ENCODE results near the gene GPD1.

Gene GPD1

DNA sequence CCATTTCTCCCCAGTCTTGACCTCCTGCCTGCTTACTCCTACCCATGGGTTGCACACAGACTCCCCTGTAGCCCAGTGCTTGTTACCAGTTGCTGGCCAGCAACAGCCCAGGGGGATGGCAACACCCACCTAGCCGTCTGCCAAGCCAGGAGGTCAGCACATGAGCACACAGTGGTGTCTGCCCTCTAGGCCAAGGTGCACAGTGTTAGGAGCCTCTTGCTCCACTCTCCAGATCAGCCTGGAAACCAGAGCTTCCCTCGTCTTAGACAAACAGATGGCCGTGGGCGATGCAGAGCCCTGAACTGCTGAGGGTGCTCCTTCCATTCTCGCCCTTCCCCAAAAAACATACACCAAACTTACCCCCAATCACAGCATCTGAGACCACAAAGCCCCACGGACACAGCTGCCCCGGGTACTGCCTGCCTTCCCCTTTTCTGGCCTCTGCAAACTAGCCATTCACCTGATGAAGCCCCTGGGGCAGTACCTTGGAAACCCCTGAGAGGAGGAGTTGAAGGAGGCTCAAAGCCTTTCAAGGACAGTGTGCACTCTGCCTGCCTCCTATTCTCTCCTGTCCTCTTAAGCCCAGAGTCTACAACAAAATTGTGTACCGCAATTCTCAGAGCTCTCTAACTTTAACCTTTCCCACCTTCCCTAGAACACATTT lies 1.0 kb upstream of the GPD1 start:
- DNase-seq = no peak

DNA sequence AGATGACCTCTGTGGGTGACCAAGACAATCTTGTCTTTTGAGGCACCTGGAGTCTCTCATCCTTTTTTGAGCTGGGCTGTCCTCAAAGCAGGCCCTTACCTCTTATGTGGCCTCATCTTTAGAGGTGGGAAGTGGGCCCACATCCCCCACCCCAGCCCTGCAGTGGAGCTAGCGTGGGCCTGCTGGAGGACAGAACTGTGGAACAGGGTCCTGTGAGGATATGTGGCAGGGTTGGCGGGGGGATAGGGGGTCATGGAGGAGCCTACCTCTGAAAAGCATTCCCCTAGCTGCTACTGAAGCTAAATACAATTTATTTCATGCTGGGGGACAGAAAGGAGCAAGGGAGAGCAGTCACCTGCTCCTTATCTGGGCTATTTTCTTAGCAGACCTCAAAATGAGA lies 457 bp upstream of the GPD1 start:
- DNase-seq = no peak

DNA sequence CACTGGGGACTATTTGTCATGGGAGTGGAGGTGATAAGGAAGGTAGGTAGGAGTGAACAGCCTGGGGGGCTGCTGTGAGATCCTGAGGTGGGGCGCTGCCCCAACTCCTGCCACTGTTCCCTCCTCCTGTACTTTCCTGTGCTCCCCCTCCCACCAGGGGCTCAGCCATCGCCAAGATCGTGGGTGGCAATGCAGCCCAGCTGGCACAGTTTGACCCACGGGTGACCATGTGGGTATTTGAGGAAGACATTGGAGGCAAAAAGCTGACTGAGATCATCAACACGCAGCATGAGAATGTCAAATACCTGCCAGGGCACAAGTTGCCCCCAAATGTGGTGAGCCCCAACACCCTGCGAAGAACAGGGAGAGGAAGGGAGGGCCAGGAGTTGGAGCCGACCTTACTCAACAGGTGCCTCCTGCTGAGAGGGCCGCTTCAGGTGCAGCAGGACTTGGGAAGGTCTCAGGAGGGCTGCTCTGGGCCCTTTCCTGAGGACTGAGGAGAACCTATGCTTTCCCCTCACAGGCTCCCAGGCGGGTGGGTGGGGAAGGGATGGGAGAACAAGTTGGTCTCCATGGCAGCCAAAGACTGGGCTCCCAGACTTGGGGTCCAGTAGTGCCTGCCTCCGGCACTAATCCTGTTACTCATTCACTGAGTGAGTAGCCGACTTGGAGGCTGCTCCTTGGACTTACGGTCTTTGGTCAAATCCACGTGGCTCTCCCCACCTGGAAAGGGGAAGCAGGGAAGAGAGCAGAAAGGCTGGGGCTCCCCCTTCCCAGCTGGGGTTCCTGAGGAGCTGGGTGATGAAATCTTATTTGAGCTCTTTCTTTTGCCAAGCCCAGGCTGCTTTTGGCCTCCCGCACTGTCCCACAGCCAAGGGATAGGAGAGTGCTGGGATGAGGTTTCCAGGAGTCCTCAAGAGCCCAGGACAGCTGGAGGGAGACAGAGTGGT lies 884 bp downstream of the GPD1 start:
- no peak for DNase-seq

DNA sequence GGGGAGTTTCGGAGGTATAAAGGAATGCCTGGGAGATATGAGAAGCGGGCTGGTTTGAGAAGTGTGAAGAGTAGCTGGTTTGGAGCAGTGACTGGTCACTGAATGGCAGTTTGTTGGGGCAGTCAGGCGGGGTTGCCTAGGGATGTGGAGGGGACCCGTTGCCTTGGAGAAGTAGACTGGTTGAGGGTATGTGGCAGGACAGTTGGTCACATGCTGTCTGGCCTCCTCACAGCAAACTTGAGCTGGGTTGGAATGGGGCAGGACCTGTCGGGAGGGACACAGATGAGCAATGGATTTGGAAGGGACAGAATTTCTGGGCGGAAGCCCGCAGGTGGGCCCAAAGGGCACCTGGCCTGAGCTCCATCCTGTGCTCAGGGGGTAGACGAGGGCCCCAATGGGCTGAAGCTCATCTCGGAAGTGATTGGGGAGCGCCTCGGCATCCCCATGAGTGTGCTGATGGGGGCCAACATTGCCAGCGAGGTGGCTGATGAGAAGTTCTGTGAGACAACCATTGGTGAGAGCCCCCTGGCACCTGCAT lies 2.2 kb downstream of the GPD1 start:
- no peak for DNase-seq

DNA sequence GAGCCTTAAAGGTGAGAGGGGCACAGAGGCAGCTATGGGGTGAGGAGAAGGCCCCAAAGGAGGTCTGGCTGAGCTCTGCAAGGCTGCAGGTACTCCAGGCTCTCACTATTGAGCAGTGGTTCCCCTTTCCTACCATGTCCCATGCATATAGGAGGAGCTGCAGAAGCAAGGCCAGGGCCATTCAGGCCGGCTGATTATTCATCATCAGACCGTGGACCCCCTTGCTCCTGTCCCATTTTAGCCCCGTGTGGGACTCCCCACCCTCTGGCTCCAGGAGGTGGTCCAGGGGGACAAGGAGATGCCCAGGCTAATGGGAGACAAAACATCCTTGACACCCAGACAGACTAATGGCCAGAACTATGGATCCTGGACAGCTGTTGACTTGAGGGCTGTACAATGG lies 3.1 kb downstream of the GPD1 start:
- no peak for DNase-seq

DNA sequence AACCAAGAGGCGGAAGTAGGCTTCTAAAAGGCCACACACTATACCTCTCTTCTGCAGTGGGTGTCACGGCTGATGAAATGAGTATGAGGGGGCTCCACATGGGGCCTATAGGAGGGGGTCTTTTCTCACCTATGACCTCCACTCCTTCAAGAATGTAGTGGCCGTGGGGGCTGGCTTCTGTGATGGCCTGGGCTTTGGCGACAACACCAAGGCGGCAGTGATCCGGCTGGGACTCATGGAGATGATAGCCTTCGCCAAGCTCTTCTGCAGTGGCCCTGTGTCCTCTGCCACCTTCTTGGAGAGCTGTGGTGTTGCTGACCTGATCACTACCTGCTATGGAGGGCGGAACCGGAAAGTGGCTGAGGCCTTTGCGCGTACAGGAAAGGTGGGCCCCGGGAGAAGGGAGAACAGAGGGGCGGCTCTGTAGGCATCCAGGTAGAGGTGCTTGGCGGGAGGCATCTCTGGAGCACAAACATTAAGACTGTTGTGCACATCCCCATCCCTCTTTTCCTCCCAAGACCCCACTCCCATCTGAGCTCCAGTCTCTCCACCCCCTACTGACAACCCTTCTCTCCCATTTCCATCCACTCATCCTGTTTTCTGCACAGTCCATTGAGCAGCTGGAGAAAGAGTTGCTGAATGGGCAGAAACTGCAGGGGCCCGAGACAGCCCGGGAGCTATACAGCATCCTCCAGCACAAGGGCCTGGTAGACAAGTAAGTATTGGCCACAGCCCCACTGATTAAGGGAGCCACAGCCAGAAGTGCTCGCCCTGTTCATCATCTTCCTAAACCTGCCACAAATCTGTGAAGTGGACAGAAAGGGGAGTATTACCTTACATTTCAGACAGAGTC lies 3.8 kb downstream of the GPD1 start:
- no peak for DNase-seq

DNA sequence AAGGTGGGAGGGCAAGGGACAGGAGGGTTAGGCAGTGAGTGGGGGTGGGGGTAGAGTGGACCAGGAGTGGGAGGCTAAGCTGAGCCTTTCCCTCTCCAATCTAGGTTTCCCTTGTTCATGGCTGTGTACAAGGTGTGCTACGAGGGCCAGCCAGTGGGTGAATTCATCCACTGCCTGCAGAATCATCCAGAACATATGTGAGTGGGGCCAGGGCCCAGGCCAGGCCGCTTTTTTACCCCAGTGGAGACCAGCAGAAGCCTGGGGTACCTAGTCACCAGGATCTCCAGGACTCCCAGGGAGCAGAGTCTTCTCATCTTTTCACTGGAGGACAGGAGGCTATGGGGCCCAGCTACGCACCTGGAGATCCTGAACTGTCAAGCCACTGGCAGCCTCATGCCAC lies 5.5 kb downstream of the GPD1 start:
- no peak for DNase-seq

DNA sequence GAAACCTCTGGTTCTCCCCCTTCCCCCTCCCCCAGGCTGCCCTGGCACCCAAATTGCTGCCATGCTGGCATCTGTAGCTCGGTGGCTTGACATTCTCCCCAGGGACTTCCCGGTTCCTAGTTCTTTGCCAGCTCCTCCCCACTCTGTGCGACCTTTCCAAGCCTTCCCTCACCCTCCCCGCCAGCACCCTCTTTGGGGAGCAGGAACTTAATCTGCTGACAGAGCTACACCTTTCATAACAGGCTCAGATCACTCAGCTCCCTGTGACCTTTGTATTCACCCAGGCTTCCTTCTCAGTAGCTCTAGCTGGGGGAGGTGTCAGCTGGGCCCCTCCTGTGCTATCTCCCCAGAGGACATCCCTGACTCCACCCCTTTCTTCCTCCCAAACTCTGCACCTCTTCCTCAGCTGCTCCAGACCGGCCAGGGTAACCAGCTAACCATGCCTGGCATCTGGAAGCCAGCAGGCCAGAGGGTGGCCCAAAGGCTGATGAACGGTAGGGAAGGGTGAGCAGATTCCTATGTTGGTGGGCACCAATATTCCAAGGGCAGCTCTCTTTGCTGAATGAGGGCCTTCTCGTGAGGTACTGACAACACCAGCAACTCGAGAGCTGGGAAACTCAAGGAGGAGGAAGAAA lies 6.4 kb downstream of the GPD1 start:
- no peak for DNase-seq

DNA sequence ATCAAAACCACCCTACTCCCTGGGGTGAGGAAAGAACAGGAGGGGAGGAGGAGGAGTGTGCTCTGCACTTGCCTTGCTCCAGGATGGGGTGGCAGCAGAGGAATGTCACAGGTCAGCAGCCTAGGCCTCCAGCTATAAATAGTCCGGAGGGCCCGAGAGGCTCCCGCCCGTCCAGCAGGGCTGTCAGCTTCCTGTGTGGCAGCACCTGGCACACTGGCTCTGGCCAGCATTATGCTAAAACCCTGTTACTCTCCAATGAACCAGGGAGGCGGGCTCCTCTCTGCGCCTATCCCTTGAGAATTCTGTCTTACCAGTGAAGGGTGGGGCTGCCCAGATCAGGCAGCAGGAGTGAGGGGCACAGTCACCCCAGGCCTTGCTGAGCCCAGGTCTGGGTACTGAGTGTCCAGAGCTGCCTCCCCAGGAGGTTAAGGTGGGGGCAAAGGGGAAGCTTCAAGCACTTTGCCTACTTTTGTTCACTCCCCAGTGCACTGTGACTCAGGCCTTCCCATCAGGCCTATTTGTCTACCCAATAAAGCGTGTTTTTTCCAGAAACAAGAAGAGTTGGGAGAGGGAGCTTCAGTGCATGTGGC lies 7.0 kb downstream of the GPD1 start:
- DNase-seq = no peak

DNA sequence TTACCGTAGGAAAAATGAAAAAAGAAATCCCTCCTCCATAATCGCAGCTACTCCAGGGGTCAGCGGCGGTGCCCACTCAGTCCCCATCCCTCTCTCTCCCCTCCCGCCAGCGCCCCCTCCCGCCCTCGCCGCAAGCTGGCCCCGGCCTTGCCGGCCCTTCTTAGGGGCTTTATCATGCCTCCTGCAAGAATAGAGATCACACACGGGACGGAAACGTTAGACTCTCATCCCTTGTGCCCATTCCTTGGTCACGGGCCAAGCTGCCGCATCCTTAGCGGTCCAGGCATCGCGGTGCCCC lies 7.5 kb downstream of the GPD1 start:
- no peak for DNase-seq

DNA sequence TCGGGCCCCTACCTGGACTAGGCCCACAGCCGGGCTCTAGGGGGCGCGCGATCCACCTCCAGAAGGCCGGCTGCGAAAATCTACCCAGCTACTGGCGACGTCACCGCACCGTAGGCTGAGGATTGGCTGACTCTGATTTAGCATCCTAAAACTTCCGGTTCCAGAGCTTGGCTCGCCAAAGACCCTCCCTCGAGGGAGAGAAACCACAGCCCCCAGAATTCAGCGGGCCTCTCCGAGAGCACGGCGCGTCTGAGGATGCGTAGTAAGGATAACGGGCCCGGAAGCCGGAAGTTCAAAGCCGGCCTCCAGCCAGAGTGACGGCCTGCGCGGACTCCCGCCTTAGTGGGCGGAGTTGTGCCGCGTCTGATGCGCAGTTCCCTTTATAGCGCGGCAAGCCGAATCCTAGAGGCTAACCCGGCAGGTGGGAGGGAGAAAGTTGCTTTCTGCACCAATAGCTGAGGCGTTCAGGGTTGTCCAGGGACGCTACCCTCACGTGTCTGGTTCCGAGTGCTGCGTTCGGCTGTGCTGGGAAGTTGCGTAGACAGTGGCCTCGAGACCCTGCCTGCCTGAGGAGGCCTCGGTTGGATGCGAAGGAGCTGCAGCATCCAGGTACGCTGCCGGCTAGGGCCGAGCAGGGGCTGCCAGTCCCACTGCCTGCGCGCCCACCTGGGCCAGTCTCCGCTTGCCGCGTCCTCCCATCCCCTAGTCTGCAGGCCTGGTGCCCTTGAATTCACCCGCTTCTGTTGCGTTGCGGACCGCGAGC lies 8.1 kb downstream of the GPD1 start, which contains the start of gene COX14:
Gene COX14 (plus strand): TSS at position 544 of the 763 bp plus-strand sequence. CDS start 7,808 bp downstream, outside the sequence.
- peak; percentile 99 for DNase-seq

DNA sequence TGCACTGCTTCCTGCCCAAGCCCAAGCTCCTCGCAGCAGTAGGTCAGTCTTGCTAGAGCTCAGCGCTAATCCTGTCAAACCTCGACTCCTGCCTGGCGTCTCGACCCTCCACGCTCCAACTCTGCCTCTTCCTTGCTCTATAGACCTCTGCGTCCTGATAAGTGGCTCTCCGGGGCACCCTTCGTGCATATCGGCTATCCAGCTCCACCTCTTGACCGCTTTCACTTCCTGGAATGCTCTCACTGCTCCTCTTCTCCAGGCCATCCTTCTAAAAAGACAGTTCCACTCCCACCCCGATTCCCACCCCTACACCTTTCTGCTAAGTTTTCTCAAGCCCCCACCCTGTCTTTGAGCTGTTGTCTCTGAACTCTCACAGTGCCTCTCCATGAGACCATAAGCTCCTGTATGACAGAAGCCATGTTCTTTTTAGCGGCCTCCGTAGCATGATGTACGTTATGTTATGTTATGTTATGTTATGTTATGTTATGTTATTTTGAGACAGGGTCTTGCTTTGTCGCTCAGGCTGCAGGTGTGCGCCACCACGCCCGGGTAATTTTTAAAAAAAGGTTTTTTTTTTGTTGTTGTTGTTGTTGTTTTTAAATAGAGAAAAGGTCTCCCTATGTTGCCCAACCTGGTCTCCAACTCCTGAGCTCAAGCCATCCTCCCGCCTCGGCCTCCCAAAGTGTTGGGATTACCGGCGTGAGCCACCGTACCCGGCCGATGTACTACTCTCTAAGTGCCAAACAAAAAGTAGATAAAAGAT lies 8.8 kb downstream of the GPD1 start:
- no peak for DNase-seq

DNA sequence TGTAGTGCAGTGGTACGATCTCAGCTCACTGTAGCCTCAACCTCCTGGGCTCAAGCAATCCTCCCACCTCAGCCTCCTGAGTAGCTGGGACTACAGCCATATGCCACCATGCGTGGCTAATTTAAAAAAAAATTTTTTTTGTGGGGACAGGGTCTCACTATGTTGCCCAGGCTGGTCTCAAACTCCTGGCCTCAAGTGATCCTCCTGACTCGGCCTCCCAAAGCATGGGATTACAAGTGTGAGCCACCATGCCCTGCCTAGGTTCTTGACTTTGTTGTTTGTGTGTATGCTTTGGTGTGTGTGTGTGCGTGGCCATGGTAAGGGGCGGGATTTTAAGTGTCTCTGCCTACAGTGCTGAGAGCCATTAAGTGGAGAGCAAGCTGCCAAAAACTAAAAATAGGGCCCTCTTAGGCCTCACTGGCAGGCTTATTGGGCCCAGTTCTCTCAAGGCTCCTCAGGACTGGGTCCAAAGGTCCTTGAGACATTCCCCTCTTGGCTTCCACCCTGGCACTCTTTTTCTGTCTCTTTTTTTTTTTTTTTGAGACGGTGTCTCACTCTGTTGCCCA lies 13.3 kb downstream of the GPD1 start:
- no peak for DNase-seq

DNA sequence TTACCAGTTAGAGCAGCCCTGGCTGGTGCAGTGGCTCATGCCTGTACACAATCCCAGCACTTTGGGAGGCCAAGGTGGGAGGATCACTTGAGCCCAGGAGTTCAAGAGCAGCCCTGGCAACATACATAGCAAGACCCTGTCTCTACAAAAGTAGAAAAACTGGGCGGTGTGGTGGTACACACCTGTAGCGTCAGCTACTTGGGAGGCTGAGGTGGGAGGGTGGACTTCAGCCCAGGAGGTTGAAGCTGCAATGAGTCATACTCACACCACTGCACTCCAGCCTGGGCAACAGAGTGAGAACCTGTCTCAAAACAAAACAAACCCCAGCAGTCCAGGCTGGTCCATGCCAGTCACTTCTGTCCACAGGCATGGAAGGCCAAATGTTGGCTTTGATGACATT lies 15.6 kb downstream of the GPD1 start:
- DNase-seq = no peak

DNA sequence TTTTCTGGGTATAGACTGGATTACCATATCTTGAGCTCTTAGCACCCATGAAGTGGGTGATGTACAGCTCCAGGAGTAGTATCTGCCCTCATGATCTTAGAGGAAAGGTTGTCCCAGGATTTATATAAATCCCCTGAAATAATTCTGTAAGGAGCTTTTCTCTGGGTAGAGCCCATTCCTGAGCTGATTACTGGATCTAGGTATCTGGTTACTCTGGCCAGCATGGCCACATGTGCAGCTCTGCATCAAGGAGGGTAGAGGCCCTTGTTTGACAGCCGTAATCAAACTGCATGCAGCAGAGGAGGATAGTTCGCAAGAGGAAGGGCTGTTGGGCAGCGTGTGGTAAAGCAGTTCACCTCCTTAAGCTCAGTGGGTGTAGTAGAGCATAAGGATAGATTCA lies 16.7 kb downstream of the GPD1 start:
- no peak for DNase-seq

DNA sequence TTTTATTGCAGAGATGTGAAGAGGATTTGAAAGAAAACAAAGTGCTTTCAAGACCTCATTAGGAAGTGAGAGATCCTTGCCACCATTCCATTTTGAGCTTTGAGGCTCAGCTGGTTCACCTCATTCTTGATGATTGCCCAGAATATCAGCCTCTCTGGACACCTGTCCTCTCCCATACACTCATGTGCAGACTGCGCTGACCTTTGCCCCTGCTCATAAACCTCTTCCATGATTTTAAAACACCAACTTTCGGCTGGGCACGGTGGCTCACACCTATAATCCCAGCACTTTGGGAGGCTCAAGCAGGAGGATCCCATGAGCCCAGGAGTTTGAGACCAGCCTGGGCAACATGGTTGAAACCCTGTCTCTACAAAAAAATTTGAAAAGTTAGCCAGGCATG lies 17.1 kb downstream of the GPD1 start:
- DNase-seq = no peak

DNA sequence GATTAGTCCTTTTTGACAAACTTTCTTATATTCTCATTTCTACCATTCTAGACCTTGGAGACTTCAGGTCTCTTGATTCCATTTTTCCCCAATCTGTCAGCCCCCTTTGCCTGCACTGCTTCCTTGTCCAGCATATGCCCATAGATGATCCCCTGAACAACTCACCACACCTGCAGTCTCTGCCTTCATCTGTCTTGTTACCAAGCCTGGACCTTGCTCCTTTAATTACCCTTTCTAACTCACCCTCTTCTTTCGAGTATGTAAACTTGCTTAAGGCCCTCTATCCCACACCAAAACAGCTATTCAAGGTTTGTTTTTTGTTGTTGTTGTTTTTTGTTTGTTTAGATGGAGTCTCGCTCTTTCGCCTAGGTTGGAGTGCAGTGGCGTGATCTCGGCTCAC lies 17.8 kb downstream of the GPD1 start:
- no peak for DNase-seq

DNA sequence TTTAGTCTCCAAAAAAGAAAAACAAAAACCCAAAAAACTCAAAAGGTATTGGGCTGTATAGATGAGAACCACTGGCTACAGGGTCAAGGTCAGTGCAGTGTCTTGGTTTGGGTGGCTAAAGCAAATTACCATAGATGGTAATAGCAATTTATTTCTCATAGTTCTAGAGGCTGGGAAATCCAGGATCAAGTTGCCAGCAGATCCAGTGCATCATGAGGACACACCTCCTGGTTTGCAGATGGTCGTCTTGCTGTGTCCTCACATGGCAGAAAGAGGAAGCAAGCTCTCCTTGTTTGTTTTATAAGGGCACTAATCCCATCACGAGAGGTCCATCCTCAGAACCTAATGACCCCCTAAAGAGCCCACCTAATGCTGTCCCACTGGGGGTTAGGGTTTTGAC lies 19.4 kb downstream of the GPD1 start:
- DNase-seq = no peak

DNA sequence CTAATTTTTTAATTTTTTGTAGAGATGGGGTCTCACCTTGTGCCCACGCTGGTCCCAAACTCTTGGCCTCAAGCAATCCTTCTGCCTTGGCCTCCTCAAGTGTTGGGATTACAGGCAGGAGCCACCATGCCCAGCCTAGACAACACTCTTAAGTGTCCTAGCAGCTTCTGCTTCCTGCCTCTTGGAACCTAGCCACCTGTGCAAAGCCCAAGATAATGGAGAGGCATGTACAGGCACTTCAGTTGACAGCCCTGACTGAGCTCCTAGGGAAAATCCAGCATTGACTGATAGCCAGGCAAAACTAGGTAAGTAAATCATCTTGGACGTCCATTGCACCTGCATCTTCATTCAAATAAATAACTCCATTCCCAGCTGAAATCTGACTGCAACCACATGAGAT lies 23.7 kb downstream of the GPD1 start:
- DNase-seq = no peak

DNA sequence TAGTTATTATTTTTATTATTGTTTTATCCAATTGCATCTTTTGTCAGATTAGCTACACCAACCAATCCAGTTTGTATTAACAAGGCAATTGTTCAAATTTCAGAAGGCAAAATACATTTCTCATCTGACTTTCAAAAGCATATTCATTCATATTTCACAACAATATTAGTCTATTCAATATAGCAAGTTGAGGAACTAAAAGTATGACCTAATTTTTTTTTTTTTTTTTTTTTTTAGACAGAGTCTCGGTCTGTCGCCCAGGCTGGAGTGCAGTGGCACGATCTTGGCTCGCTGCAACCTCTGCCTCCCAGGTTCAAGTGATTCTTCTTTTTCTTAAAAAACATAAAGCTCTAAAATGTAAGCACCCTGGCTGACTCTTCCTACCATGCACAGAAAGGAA lies 25.5 kb downstream of the GPD1 start:
- DNase-seq = no peak

Measured in activated naive CD4-positive, alpha-beta T cell treated with Interleukin-2 at 50 U/mL for 16 hours (primary cell).